Erythroblast (primary cell): Measurements from ENCODE around the gene C5orf46.

Experiments used
- GATA1 ChIP-seq: IDR thresholded peaks from 2 replicates; pipeline ENCODE4 v1.6.1; 2011; ENCODE audit warnings: low read depth, mild to moderate bottlenecking, control low read depth, low read length, moderate library complexity
- POLR2A ChIP-seq: IDR thresholded peaks from 2 replicates; pipeline ENCODE4 v1.6.1; 2011; ENCODE audit warnings: mild to moderate bottlenecking, low read length

DNA sequence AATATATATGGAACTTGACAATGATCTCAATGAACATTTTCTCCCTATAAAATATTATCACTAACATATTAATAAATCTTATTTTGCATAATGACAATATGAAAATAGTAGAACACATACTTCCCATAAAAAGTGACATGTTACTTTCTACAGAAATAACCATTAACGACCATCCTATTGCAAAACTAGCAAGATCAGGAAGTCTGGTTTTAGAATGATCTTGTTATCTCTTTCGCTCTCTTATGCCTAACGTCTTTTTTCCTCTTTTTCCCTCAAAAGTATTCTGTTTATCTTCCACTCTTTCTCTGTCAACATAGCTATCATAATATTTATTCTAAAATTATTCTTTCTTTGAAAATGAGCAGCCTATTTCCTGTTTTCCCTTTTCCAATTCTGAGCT lies 21.6 kb upstream of the C5orf46 start:
- TF ChIP-seq POLR2A (no peak), GATA1 (no peak)
